Activated CD4-positive, alpha-beta T cell treated with anti-CD3 and anti-CD28 coated beads, Interleukin-2, Interleukin-4, amounts not matched to agents 100 ng/mL and 50 ng/mL, durations not matched to agents 16 hours and 8 hours (primary cell): ENCODE results near the gene SYT8.

Source experiments
- DNase-seq: peaks from one replicate; pipeline ENCODE4 v3.0.0-alpha.2; 2020; ENCODE audit warnings: low spot score

The SYT8 gene

GRCh38 chr11:1832211-1832919, 2.4 kb upstream of the SYT8 start:
- peak; percentile 51 for DNase-seq

GRCh38 chr11:1832920-1833295, 1.9 kb upstream of the SYT8 start:
- no peak for DNase-seq

- DNase-seq = no peak
Observed at GRCh38 chr11:1834062-1834610, 654 bp upstream of the SYT8 start.

- no peak for DNase-seq
Observed at GRCh38 chr11:1835671-1836010, 851 bp downstream of the SYT8 start.

GRCh38 chr11:1836011-1836945, 1.5 kb downstream of the SYT8 start:
- no peak for DNase-seq

GRCh38 chr11:1837171-1838076, 2.6 kb downstream of the SYT8 start:
- peak; percentile 81 for DNase-seq

GRCh38 chr11:1838077-1838425, 3.3 kb downstream of the SYT8 start:
- DNase-seq = no peak

GRCh38 chr11:1838426-1839144, 3.8 kb downstream of the SYT8 start, which contains the start of gene TNNI2:
TSS of gene TNNI2 (plus strand) at chr11:1838981. CDS start at chr11:1839697, 716 bp downstream.
- DNase-seq = no peak

GRCh38 chr11:1839204-1839923, 4.6 kb downstream of the SYT8 start:
- DNase-seq = no peak

- DNase-seq = no peak
Observed at GRCh38 chr11:1839924-1840779, 5.4 kb downstream of the SYT8 start.

GRCh38 chr11:1840780-1841480, 6.1 kb downstream of the SYT8 start:
- no peak for DNase-seq

- no peak for DNase-seq
Observed at GRCh38 chr11:1841511-1842148, 6.8 kb downstream of the SYT8 start.

- no peak for DNase-seq
Observed at GRCh38 chr11:1842149-1843097, 7.6 kb downstream of the SYT8 start.

- DNase-seq = no peak
Observed at GRCh38 chr11:1843098-1843473, 8.3 kb downstream of the SYT8 start.

- no peak for DNase-seq
Observed at GRCh38 chr11:1843796-1844195, 9.0 kb downstream of the SYT8 start.

- DNase-seq = no peak
Observed at GRCh38 chr11:1844221-1845094, 9.7 kb downstream of the SYT8 start.

- no peak for DNase-seq
Observed at GRCh38 chr11:1845095-1845429, 10.3 kb downstream of the SYT8 start.
